CD4-positive, alpha-beta T cell (primary cell): ENCODE results near the gene PLP1. TPM values are rescaled to one million over a fixed set of nuclear protein-coding genes. Genes with fewer than 3 reads are reported as not detected.

Experiments used
- ATAC-seq: fragments of 200-7000 bp; cut with Tn5 transposase; one replicate; pipeline ENCODE4 v1.10.0; 2022; ENCODE audit warnings: mild to moderate bottlenecking; ENCODE audit not compliant: poor library complexity
- CTCF ChIA-PET: fragments of 350-600 bp; sonication (Branson Sonifier 250); formaldehyde crosslinking; loops from one replicate; lab custom pipeline; 2021; ENCODE audit warnings: antibody characterized with exemption, inconsistent platforms; lab: Charles Lee
- POLR2A ChIA-PET: fragments of 350-600 bp; sonication (Branson Sonifier 250); formaldehyde crosslinking; loops from one replicate; lab custom pipeline; 2021; ENCODE audit warnings: antibody characterized with exemption, inconsistent platforms; lab: Charles Lee
- DNase-seq, 14 experiments: peaks; one replicate each; pipeline ENCODE4 v3.0.0-alpha.2; 2013 to 2020; ENCODE audit warnings: mixed read lengths in 2 of 14
- H3K27ac ChIP-seq, 2 donors: one replicate each; pipeline versions ENCODE4 v1.5.1 to v1.7.0; 2013; ENCODE audit warnings: low read length in 2 of 2, low read depth in 1 of 2, mild to moderate bottlenecking in 1 of 2
- H3K27me3 ChIP-seq, 2 experiments: 1 replicate in 1 of 2; 2 replicates in 1 of 2; pipeline versions ENCODE4 v1.6.1 to v1.7.0; 2013; ENCODE audit warnings: low read length in 2 of 2, control low read depth in 1 of 2, mild to moderate bottlenecking in 1 of 2, moderate library complexity in 1 of 2; ENCODE audit not compliant: insufficient read depth in 2 of 2, control insufficient read depth in 1 of 2
- H3K36me3 ChIP-seq: one replicate; pipeline ENCODE4 v1.6.1; 2013; ENCODE audit warnings: low read length, control low read depth; ENCODE audit not compliant: insufficient read depth
- H3K4me1 ChIP-seq: one replicate; pipeline ENCODE4 v1.6.1; 2013; ENCODE audit warnings: low read length, control low read depth; ENCODE audit not compliant: insufficient read depth
- H3K4me3 ChIP-seq: one replicate; pipeline ENCODE4 v1.5.1; 2013; ENCODE audit warnings: mild to moderate bottlenecking, low read length, moderate library complexity
- H3K9me3 ChIP-seq, 2 experiments: 1 replicate in 1 of 2; 2 replicates in 1 of 2; pipeline versions ENCODE4 v1.6.1 to v1.7.0; 2013; ENCODE audit warnings: low read length in 2 of 2, mild to moderate bottlenecking in 2 of 2, control low read depth in 1 of 2, moderate library complexity in 1 of 2; ENCODE audit not compliant: control insufficient read depth in 1 of 2, insufficient read depth in 1 of 2
- H3K27ac Mint-ChIP-seq: one replicate; pipeline ENCODE4 v1.8.0; 2020; ENCODE audit warnings: mixed read lengths
- H3K27me3 Mint-ChIP-seq: one replicate; pipeline ENCODE4 v1.8.0; 2021; ENCODE audit warnings: mixed read lengths
- H3K36me3 Mint-ChIP-seq: one replicate; pipeline ENCODE4 v1.8.0; 2021; ENCODE audit warnings: low read depth, mixed read lengths
- H3K4me1 Mint-ChIP-seq: one replicate; pipeline ENCODE4 v1.8.0; 2021; ENCODE audit warnings: low read depth, mixed read lengths
- H3K4me3 Mint-ChIP-seq: one replicate; pipeline ENCODE4 v1.8.0; 2020; ENCODE audit warnings: mild to moderate bottlenecking, mixed read lengths
- H3K9me3 Mint-ChIP-seq: one replicate; pipeline ENCODE4 v1.8.0; 2020; ENCODE audit warnings: mixed read lengths
- CTCF ChIP-seq: fragments of 200-600 bp; IDR thresholded peaks from one replicate; pipeline ENCODE4 v1.8.0; 2022; ENCODE audit warnings: antibody characterized with exemption, mild to moderate bottlenecking
- intact Hi-C, 2 experiments: fragments of 100-400 bp; cut with DNase I in 1 of 2; cut with micrococcal nuclease in 1 of 2; formaldehyde crosslinking; loops; one replicate each; pipeline versions ENCODE4 v1.15.1 to v1.9.0; 2023 to 2025; cut with DNase I, micrococcal nuclease
- total RNA-seq, 174 experiments: library from RNA in 2 of 174; stranded (reverse) in 2 of 174; gene quantifications; one replicate each; pipeline ENCODE4 v1.2.3 and lab custom pipeline; 2021 to 2026

PLP1 gene
- total RNA-seq, 2 experiments from 2014 or later: not detected

- no peaks in the 10 kb centered on the region for H3K9me3 Mint-ChIP-seq
- no peak overlapping the region for H3K4me3 Mint-ChIP-seq
- no peak overlapping the region for H3K27ac Mint-ChIP-seq
- no peaks in the 10 kb centered on the region for H3K36me3 Mint-ChIP-seq
- no peak for TF ChIP-seq CTCF
- ChIA-PET POLR2A (no interaction called here), CTCF (no interaction called here)
- no peaks in the 10 kb centered on the region for H3K27me3 Mint-ChIP-seq
- H3K4me1 Mint-ChIP-seq: no peaks in the 10 kb centered on the region
- no peak overlapping the region for H3K27ac ChIP-seq
- intact Hi-C loops: no loop called here
- H3K4me3 ChIP-seq: no peak overlapping the region
- no peaks in the 10 kb centered on the region for H3K36me3 ChIP-seq
- no peak for DNase-seq
- ATAC-seq: no peak
- H3K9me3 ChIP-seq: no peaks in the 10 kb centered on the region
- peaks cover 0 to 4% of the 10 kb centered on the region in 2 experiments for H3K27me3 ChIP-seq
- H3K4me1 ChIP-seq: no peaks in the 10 kb centered on the region
Measured at GRCh38 chrX:103789004-103789403, 12.4 kb downstream of the PLP1 start.

GRCh38 chrX:103791228-103791627, 14.6 kb downstream of the PLP1 start:
- no peaks in the 10 kb centered on the region for H3K9me3 ChIP-seq
- CTCF ChIA-PET: no interaction called here
- H3K36me3 ChIP-seq: no peaks in the 10 kb centered on the region
- H3K27me3 Mint-ChIP-seq: peaks cover 4% of the 10 kb centered on the region
- intact Hi-C loops: no loop called here
- DNase-seq (no peak), ATAC-seq (no peak)
- POLR2A ChIA-PET: no interaction called here
- H3K36me3 Mint-ChIP-seq: no peaks in the 10 kb centered on the region
- H3K4me3 Mint-ChIP-seq: no peak overlapping the region
- no peaks in the 10 kb centered on the region for H3K4me1 Mint-ChIP-seq
- H3K27ac Mint-ChIP-seq: no peak overlapping the region
- no peak overlapping the region for H3K4me3 ChIP-seq
- H3K9me3 Mint-ChIP-seq: no peaks in the 10 kb centered on the region
- no peak overlapping the region for H3K27ac ChIP-seq
- TF ChIP-seq CTCF: no peak
- peaks cover 0 to 4% of the 10 kb centered on the region in 2 experiments for H3K27me3 ChIP-seq
- no peaks in the 10 kb centered on the region for H3K4me1 ChIP-seq

GRCh38 chrX:103791826-103792485, 15.3 kb downstream of the PLP1 start:
- no peak for DNase-seq
- ATAC-seq: no peak
- no peaks in the 10 kb centered on the region for H3K36me3 ChIP-seq
- ChIA-PET POLR2A (no interaction called here), CTCF (no interaction called here)
- Mint-ChIP-seq H3K9me3 (no peaks in the 10 kb centered on the region), H3K27me3 (peaks cover 4% of the 10 kb centered on the region), H3K27ac (no peak overlapping the region), H3K36me3 (no peaks in the 10 kb centered on the region), H3K4me1 (no peaks in the 10 kb centered on the region), H3K4me3 (no peak overlapping the region)
- H3K4me3 ChIP-seq: no peak overlapping the region
- no peak overlapping the region for H3K27ac ChIP-seq
- H3K27me3 ChIP-seq: peaks cover 0 to 4% of the 10 kb centered on the region in 2 experiments
- no peak for TF ChIP-seq CTCF
- intact Hi-C loops: no loop called here
- H3K4me1 ChIP-seq: no peaks in the 10 kb centered on the region
- H3K9me3 ChIP-seq: no peaks in the 10 kb centered on the region
